Stimulated activated CD8-positive, alpha-beta memory T cell treated with anti-CD3 and anti-CD28 coated beads, Interleukin-12 subunit alpha, Interleukin-12 subunit beta, amount 100 ng/mL, for 4 hours (primary cell): Measurements from ENCODE around the gene SLC12A6.

ENCODE experiments used
- DNase-seq: peaks from one replicate; pipeline ENCODE4 v3.0.0-alpha.2; 2020; ENCODE audit warnings: low read depth

SLC12A6 gene

DNA sequence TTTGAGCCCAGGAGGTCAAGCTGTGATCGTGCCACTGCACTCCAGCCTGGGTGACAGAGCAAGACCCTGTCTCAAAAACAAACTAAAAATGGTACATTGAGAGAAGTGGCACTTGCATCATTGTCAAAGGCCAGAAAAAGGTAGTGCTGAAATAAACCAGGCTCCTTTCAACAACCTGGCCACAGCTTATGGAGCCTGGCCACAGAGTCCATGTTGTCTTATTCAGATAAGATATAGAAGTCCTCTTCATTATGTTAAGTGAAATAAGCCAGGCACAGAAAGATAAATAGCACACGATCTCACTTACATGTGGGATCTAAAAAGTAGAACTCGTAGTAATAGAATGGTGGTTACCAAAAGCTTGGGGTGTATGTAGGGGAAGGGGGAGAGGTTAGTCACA lies 78.0 kb downstream of the SLC12A6 start:
- DNase-seq: no peak

DNA sequence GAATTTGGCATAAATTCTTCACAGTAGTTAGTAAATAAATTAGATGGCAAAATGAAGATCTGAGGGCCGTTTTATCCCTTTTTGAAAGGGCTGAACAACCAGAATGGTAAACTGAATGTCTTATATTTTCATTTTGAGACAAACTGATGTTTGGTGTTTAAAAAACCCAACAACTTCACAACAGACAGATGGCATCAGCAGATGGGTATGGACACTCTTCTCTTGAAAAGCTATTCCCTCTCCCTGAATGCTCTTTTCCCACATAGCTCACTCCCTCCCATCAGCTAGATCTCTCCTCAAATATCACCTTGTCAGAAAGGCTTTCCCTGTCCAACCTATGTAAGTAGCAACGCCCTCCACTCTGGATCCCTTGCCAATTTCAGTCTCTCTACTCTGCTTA lies 79.4 kb downstream of the SLC12A6 start:
- no peak for DNase-seq

DNA sequence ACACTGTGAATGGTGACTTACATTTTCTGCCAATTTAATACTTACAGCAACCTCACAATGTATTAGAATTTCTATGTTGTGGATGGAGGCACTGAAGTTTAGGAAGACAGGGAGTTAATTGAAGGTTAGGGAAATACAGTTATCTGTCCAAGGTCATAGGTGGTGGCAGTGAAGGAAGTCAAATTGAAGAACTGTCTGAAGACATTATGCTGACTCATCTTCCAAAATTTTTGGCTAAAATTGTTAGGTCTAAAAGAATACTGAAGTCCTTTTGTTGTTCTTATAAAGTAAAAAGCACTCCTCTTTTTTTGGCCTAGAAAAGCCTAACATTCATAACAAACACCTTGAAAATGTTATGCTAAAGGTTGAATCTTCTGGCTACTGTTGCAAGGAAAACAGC lies 85.0 kb downstream of the SLC12A6 start:
- no peak for DNase-seq

DNA sequence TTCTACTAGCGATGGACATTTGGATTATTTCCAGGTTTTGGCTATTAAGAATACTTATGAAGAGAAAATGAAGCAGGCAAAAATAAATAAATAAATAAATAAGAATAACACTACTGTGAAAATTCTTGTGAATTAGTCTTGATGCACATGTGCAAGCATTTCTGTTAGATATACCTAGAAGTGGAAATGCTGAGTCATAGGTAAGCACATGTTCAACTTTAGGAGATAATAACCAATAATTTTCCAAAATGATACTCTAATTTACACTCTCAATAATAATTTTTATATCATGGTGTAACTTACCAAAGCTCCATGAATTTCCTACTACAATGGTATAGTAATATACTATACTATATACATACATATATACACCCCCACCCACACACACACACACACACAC lies 89.4 kb downstream of the SLC12A6 start:
- no peak for DNase-seq

DNA sequence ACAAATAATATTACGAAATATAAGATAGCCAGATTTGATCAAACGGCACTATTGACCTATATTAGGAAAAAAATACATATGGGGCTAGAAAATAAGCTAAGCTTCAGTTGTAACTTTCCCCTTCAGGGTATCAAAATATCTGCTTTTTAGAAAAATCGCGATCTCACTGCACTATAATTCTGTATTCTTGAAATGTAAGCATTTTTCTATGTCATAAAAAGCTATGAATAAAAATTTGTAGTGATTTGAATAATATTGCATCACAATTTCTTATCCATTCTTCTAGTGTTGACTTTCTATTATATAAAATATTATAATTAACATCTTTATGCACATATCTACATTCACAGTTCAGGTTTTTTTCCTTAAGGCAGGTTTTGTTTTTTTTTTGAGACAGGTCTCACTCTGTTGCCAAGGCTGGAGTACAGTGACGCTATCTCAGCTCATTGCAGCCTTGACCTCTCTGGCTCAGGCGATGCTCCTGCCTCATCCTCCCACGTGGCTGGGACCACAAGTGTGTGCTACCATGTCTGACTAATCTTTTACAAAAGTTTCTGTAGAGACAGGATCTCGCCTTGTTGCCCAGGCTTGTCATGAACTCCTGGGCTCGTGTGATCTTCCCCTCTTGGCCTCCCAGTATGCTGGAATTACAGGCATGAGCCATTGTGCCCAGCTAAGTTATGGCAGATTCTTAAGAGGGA lies 91.2 kb downstream of the SLC12A6 start:
- DNase-seq: no peak

DNA sequence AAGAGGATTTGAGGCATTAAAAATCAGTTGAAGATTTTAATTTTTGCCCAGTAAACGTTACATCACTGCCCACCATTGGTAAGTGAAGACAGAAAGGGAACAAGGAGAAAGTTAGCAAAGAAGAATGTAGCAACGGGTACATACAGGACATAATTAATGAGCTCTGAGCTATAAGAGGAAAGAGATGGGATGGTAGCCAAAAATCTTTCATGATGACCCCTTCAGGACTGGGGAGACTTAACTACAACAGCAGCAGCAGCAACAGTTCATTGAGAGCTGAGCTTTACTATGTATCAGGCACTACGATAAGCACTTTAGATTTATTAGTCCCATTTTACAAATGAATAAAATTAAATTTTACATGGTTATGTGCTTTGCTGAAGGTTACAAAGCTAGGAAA lies 94.4 kb downstream of the SLC12A6 start:
- DNase-seq: no peak

DNA sequence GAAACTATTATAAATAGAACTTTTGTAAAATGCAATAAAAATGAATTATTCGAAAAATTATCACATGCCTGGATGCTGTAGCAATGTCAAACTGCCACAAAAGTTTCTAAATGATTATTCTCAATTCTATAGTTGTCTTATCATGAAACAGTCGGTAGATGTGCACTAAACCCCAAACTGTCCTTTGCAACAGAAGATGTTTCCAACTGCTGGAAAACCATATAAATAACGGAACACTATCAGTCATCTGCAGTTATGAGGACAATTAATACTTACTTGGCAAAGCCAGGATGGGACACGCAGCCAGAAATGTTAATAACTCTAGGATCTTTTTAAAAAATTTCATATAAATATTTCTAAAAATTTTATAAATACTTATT lies 95.3 kb downstream of the SLC12A6 start:
- DNase-seq: no peak

DNA sequence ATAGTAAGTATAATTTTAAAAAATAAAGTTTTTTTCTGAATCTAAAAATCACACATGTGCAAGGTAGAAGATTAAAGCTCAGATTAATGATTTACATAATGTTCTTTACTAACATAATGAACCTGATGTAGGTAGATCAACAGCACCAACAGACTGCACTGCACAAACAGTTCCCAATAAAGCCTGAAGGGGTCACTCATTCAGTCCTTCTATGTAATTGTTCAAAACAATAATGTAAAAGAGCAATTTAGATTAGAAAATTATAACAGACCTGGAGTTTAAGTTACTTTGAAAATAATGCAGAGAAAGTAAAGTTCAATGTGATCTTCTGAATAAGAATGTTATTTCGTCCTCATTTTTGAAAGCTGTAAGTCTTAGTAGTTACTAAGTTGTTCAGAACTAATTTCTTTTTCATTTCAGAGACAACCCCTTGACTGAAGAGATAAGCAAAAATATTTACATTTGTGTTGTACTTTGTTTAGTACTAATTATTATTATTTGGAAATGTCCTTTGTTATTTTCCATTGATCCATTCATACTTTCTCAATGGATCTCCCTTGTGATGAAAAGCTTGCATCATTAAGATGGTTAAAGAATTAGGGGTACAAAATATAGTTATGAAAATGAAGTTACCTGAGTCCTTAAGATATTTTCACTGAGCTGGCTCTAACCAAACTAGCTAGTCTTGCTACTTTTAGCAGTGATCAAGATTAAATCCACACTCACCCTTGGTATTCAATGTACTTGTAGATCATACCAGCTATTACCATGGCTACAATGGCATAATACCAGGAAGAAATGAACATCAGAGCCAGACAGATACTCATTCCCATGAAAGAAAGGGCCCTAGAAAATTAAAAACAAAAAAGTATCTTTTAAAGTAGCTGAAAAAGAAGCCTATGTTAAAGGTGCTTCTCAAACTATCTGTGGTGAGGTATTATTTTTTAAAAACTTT lies 95.9 kb downstream of the SLC12A6 start:
- DNase-seq: no peak

DNA sequence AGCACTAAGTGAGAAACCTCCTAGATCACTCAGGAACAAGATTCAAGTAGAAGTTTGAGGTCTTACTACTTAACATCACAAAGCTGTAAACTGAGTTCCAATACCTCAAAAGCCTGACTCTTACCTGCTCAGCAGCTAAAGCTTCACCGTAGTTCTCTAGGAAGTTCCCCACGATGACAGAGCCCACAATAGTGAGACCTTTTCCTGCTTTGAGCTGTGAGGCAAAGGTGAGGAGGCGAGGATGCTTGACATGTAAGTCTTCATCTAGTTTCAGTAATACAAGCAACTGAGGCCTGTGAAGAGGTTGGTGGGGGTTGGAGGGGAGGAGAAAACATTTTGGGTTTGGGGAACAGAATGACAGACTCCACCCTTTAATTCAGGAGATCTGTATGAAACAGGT lies 97.0 kb downstream of the SLC12A6 start:
- no peak for DNase-seq

DNA sequence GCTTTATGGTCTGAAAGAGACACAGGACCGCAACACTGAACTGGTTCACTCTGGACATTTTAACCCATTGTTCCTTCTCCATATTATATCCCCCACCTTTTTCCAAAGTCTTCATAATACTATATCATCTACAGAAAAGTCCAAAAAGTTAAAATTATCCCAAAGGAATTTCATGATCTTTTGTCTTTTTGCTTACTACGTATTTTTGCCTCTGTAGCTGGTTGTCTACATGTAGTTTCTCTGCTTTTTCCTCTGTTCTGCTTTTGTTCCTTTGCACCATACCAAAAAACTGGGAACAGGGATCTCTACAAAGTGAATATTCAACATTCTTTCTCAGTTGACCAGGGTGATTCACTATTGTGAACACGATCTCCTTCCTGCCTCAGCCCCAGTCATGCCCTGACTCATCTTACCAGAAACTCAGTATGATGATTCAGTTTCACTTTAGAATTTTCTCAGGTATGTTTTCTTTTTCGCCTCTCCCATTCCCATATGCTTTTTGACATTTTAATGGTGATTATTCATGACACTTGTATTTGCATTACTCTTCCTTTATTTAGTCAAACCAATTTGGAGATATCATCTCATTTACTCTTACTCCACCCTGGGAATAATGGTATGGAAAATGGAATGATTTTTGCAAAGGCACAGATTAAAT lies 98.3 kb downstream of the SLC12A6 start:
- no peak for DNase-seq

DNA sequence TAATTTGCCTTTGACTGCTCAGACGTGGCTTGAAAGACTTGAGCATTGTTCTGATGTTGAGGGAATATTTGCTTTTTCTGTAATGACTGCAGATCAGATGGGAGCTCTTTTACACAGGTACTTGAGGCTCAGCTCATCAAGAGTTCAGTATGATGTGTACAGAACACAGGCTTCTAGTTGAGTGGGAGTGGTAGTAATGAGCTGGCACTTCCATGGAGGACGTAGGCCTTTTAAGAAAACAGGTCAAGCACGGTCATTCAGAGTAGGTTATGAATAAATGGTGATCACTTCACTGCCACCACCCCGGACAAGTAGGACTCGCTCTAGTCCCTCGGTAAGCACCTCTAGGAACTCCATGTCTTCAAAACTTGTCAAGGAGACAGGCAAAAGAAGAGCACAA lies 104.0 kb downstream of the SLC12A6 start:
- DNase-seq: no peak

DNA sequence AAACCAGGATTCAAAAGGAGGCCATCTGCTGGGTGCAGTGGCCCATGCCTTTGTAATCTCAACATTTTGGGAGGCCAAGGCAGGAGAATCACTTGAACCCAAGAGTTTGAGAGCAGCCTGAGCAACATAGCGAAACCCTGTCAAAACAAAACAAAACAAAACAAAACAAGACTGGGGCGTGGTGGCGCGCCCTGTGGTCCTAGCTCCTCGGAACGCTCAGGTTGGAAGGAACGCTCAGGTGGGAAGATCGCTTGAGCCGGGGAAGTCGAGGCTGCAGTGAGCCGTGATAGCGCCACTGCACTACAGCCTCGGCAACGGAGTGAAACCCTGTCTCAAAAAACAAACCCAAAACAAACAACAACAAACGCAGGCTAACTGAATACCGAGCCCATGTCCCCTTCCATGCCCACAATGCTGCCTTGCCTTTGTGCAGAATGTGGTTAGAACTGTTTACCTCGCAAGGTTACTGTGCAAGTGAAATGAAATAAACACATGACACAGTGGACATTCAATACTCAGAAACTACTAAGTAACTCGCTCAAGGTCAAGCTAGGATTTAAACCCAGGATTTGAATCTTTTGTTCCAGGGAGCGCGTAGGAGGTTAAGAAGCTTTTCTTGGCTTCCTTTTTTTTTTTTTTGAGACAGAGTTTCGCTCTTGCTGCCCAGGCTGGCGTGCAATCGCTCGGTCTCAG lies 113.5 kb downstream of the SLC12A6 start:
- no peak for DNase-seq

DNA sequence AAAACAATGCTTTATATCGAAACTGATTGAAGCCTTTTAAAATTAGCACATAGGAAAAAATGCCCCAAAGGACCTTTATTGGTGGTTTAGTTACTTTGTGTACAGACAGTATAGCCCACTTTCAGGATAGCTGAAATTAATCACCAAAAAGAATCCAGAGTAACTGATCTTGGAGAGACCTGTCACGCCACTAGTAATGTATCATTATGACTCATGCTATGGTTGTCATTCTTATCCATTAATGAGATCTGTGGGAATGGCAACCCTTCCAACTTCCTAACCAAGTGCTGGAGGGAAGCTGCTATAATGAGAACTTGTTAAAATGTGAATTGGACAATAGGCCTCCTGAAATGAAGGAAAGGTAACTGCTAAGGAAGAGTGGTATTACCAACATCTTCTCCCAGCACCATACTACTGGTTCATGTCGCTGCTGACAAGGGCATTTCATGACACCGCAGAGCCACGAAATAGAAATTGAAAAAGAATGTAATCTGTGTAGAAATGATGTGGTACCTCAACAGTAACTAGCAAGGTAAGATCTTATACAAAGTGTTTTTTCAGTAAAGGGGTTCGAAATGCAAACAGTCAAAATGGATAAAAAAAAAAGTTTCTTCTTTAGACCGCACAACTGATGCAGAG lies 119.9 kb downstream of the SLC12A6 start:
- no peak for DNase-seq

DNA sequence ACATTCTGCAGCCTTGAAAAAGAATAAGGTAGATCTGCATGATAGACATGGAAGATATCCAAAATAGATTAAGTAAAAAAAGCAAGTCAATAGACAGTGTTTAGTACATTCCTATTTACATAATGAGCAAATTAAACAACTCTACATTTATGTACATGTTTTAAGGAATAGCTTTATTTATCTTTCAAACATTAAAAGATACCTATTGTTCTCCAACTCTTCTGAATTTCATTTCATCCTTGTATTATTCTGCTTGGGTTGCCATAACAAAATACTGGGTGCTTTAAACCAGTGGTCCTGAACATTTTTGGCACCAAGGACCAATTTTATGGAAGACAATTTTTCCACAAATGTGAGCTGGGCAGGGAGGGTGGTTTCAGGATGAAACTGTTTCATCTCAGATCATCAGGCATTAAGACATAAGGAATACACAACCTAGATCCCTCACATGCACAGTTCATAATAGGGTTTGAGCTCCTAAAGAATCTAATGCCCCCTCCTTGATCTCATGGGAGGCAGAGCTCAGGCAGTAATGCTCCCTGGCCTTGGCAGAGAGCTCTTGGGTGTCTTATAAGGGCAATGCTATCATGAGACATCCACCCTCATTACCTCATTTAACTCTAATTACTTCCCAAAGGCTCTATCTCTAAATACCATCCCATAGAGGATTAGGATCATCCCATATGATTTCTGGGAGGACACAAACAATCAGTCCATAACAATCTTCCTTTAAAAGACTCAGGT lies 120.9 kb downstream of the SLC12A6 start:
- no peak for DNase-seq

DNA sequence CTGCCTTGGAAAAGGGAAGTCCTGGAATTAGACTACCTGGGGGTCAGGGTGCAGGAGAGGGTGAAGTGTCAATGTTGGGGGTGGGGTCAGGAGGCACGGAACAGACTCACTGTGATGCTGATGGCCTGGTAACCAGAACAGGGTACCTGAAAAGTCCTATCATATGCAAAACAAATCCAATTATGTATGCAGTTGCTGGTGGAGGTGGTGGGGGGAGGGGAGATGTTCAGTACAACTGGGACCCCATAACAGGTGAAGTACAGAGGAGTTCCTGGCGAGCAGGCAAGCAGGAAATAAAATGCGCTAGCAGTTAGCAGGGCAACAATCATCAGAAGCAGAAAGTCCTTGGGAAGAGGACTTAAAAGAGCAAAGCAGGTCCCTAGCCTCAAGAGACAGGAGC lies 123.4 kb downstream of the SLC12A6 start:
- DNase-seq: no peak

DNA sequence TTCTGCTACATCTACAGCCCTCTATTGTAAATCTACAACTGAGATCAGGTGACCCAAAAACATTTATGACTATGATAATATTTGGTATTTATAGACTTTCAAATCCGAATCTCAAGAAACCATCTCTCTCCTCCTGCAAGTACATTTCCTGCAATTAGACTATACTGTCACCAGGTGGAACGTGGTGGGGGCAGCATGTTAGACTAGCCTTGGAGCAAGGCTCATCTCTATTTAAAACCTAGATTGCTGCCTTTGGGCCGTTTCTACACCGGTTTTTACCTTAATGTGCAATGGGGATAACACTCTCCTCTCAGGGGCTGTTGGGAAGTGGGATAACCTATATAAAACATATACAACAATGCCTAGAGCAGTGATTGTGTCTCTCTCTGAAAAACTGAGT lies 123.9 kb downstream of the SLC12A6 start:
- DNase-seq: no peak

DNA sequence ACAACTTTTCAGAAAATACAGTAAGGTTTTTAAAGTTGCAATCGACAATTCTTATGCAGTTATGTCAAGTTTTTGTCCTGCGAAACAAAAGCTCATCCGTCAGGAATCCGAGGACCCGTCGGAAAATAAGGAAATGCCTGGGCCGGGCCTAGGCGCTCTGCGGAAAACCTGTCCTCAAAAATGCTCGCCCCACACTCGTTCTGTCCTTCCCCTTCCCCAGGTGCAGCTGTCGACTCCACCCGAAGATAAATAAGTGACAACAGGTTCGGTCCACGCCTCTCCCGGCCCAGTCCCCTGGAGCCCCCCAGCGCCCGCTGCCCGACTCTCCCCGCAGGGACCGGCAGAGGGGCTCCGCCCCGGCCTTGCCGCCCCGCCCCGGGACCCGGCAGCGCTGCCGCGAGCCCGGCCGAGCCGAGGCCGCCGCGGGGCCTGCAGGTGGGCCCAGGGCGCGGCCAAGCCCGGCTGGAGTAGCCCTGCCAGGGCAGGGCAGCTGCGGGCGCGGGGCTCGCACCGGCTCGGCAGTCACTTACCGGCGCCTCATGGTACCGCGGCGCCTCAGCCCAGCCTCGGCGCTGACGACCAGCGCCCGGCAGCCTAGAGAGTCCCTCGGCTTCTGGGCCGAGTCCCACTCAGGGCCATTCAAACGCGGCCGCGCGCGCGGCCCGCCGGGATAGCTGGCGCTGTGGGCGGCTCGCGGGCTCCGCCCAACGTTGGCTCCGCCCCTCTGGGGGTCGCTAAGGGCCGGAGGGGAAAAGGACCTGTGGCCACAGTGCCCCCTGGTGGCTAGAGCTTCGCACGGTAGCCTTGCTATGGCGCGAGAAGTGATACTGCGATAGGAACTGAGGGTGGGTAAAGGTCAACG lies 127.9 kb downstream of the SLC12A6 start, which contains the start of gene KATNBL1:
Gene KATNBL1, minus strand, starts transcription at position 676 of the 862 bp plus-strand sequence. CDS start 46,420 bp downstream, outside the sequence.
- peak; percentile 92 for DNase-seq

DNA sequence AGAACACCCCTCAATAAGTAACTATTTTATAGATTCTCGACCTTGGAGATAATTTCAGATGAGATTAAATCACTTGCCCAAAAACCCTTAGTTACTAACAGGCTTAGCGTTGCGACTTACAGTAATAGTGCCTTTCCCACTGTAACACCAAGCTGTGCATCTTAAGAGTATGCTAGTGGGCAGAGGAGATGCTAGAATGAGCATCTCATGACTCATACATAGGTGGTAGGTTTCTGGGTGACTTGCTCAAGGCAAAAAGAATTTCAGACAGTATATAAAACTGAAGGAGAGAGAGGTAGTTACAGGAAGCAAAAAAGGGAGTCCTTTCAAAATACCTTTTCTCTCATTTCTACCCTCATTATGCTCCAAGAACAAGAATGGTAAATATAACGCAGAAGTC lies 131.6 kb downstream of the SLC12A6 start:
- no peak for DNase-seq

DNA sequence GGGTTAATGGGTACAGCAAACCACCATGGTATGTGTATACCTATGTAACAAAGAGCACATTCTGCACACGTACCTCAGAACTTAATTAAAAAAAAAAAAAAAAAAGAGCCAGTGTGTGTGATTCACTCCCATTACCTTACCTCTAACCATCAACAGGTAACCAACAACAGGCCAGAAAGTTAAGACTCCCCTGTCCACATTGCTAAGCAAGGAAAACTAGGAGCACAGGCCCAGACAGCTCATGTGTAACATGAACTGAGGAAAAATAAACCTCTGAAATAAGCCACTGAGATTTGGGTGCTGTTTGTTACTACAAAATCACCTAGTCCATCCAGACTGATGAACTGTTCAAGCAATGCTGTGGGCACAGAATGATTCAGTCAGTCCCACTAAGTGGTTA lies 133.6 kb downstream of the SLC12A6 start:
- no peak for DNase-seq

DNA sequence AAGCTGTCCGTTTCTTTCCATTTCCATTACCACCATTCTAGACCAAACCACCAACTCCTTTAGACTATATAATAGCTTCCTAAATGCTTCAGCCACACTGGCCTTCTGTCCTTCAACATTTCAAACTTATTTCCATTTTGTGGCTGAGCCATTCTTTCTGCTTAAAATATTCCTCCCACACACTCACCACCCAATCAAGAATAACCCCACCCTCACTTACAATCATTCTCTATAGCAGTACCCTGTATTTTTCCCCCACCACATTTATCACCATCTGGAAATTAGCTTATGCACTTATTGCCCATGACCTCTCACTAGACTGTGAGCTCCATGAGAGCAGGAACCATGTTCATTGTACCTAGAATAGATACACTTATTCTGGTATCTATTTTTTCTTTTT lies 134.3 kb downstream of the SLC12A6 start:
- DNase-seq: no peak
